ENCODE data around the gene MDN1.

MDN1 gene

DNA sequence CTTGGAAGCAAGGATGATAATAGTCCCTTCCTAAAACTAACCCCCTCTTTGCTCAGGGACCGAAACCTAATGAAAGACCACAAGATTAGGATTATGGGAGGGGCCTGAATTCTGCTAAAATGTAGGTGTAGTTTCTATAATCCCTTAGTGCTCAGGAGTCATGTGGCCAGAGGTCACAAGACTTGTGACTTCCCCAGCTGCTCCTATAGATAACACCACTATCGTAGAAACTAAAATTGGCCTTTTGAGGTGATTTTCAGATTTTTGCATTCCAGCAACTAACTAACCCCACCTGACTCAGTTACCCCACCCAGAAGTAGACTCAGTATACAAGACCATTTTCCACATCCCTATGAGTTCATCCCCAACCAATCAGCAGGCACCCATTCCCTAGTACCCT is 42.1 kb downstream of the MDN1 start:
- no peak overlapping the region for H3K27ac ChIP-seq (ENCODE audit: low read depth, low read length)
- H3K4me3 ChIP-seq (ENCODE audit: low read depth in 1 of 5, low read length in 5 of 5): no peak overlapping the region
- no peaks in the 10 kb centered on the region for H3K27me3 ChIP-seq (ENCODE audit: control insufficient read depth in 5 of 5, insufficient read depth in 4 of 5, low read length in 5 of 5)
- H3K9me3 ChIP-seq (ENCODE audit: control insufficient read depth in 5 of 5, low read length in 5 of 5): no peaks in the 10 kb centered on the region
- H3K9ac ChIP-seq (ENCODE audit: low read length in 5 of 5): no peak overlapping the region
- peaks cover 24 to 71% (median 36%) of the 10 kb centered on the region in 5 donors for H3K36me3 ChIP-seq (ENCODE audit: control insufficient read depth in 5 of 5, insufficient read depth in 5 of 5, low read length in 5 of 5)
- H3K4me1 ChIP-seq (ENCODE audit: control insufficient read depth in 5 of 5, insufficient read depth in 5 of 5, low read length in 5 of 5): no peaks in the 10 kb centered on the region

GRCh38 chr6:89776583-89777233 is 42.9 kb downstream of the MDN1 start:
- Histone ChIP-seq H3K27ac (ENCODE audit: low read depth, low read length) (no peak overlapping the region), H3K27me3 (ENCODE audit: control insufficient read depth in 5 of 5, insufficient read depth in 4 of 5, low read length in 5 of 5) (no peaks in the 10 kb centered on the region), H3K4me1 (ENCODE audit: control insufficient read depth in 5 of 5, insufficient read depth in 5 of 5, low read length in 5 of 5) (no peaks in the 10 kb centered on the region), H3K9ac (ENCODE audit: low read length in 5 of 5) (no peak overlapping the region), H3K4me3 (ENCODE audit: low read depth in 1 of 5, low read length in 5 of 5) (no peak overlapping the region), H3K36me3 (ENCODE audit: control insufficient read depth in 5 of 5, insufficient read depth in 5 of 5, low read length in 5 of 5) (peaks cover 29 to 72% (median 35%) of the 10 kb centered on the region in 5 donors), H3K9me3 (ENCODE audit: control insufficient read depth in 5 of 5, low read length in 5 of 5) (no peaks in the 10 kb centered on the region)

- H3K27ac ChIP-seq (ENCODE audit: low read depth, low read length): no peak overlapping the region
- no peaks in the 10 kb centered on the region for H3K4me1 ChIP-seq (ENCODE audit: control insufficient read depth in 5 of 5, insufficient read depth in 5 of 5, low read length in 5 of 5)
- H3K9ac ChIP-seq (ENCODE audit: low read length in 5 of 5): no peak overlapping the region
- no peaks in the 10 kb centered on the region for H3K9me3 ChIP-seq (ENCODE audit: control insufficient read depth in 5 of 5, low read length in 5 of 5)
- no peaks in the 10 kb centered on the region for H3K27me3 ChIP-seq (ENCODE audit: control insufficient read depth in 5 of 5, insufficient read depth in 4 of 5, low read length in 5 of 5)
- peaks cover 35 to 73% (median 38%) of the 10 kb centered on the region in 5 donors for H3K36me3 ChIP-seq (ENCODE audit: control insufficient read depth in 5 of 5, insufficient read depth in 5 of 5, low read length in 5 of 5)
- no peak overlapping the region for H3K4me3 ChIP-seq (ENCODE audit: low read depth in 1 of 5, low read length in 5 of 5)
These were observed 44.4 kb downstream of the MDN1 start for GRCh38 chr6:89775150-89775549.

- H3K36me3 ChIP-seq (ENCODE audit: control insufficient read depth in 5 of 5, insufficient read depth in 5 of 5, low read length in 5 of 5): peaks cover 30 to 84% (median 61%) of the 10 kb centered on the region in 5 donors
- no peak overlapping the region for H3K4me3 ChIP-seq (ENCODE audit: low read depth in 1 of 5, low read length in 5 of 5)
These were observed 50.0 kb downstream of the MDN1 start for GRCh38 chr6:89769572-89769971.

DNA sequence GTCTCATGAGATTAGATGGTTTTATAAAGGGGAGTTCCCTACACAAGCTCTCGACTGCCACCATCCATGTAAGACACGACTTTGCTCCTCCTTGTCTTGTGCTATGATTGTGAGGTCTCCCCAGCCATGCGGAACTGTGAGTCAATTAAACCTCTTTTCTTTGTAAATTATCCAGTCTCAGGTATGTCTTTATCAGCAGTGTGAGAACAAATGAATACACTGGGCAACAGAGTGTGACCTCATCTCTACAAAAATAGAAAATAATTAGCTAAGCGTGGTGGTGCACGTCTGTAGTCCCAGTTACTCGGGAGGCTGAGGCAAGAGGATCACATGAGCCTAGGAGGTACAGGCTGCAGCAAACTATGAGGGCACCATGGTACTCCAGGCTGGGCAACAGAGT is 51.3 kb downstream of the MDN1 start:
- H3K4me3 ChIP-seq (ENCODE audit: low read depth in 1 of 5, low read length in 5 of 5): no peak overlapping the region
- H3K36me3 ChIP-seq (ENCODE audit: control insufficient read depth in 5 of 5, insufficient read depth in 5 of 5, low read length in 5 of 5): peaks cover 25 to 80% (median 64%) of the 10 kb centered on the region in 5 donors
- no peak overlapping the region for H3K9ac ChIP-seq (ENCODE audit: low read length in 5 of 5)
- H3K9me3 ChIP-seq (ENCODE audit: control insufficient read depth in 5 of 5, low read length in 5 of 5): no peaks in the 10 kb centered on the region
- no peaks in the 10 kb centered on the region for H3K27me3 ChIP-seq (ENCODE audit: control insufficient read depth in 5 of 5, insufficient read depth in 4 of 5, low read length in 5 of 5)
- H3K4me1 ChIP-seq (ENCODE audit: control insufficient read depth in 5 of 5, insufficient read depth in 5 of 5, low read length in 5 of 5): no peaks in the 10 kb centered on the region
- H3K27ac ChIP-seq (ENCODE audit: low read depth, low read length): no peak overlapping the region

More at GRCh38 chr6:89769572-89769971, 50.0 kb downstream of the MDN1 start:
- H3K4me1 ChIP-seq (ENCODE audit: control insufficient read depth in 5 of 5, insufficient read depth in 5 of 5, low read length in 5 of 5): no peaks in the 10 kb centered on the region
- no peaks in the 10 kb centered on the region for H3K27me3 ChIP-seq (ENCODE audit: control insufficient read depth in 5 of 5, insufficient read depth in 4 of 5, low read length in 5 of 5)
- H3K9ac ChIP-seq (ENCODE audit: low read length in 5 of 5): no peak overlapping the region
- no peak overlapping the region for H3K27ac ChIP-seq (ENCODE audit: low read depth, low read length)
- no peaks in the 10 kb centered on the region for H3K9me3 ChIP-seq (ENCODE audit: control insufficient read depth in 5 of 5, low read length in 5 of 5)

DNA sequence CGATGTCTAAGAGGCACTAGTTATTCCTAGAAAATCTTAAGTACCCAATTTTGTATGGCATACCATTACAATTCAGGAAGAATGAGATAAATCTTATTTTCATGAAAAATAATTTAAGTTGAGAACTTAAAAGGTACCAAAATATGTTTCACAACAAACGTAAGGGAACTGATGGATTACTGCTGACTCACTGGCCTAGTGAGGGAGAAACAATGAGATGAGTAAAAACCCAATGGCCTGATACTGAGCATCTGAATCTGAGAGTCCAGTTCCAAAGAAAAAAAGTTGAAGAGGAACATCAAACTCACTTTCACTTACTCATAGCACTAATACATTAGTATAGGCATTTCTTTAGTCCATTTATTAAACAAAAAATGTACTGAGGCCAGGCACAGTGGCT is 56.0 kb downstream of the MDN1 start:
- H3K9me3 ChIP-seq (ENCODE audit: control insufficient read depth in 5 of 5, low read length in 5 of 5): no peaks in the 10 kb centered on the region
- peaks cover 27 to 63% (median 36%) of the 10 kb centered on the region in 5 donors for H3K36me3 ChIP-seq (ENCODE audit: control insufficient read depth in 5 of 5, insufficient read depth in 5 of 5, low read length in 5 of 5)
- no peak overlapping the region for H3K9ac ChIP-seq (ENCODE audit: low read length in 5 of 5)
- H3K27me3 ChIP-seq (ENCODE audit: control insufficient read depth in 5 of 5, insufficient read depth in 4 of 5, low read length in 5 of 5): no peaks in the 10 kb centered on the region
- H3K4me1 ChIP-seq (ENCODE audit: control insufficient read depth in 5 of 5, insufficient read depth in 5 of 5, low read length in 5 of 5): no peaks in the 10 kb centered on the region
- no peak overlapping the region for H3K27ac ChIP-seq (ENCODE audit: low read depth, low read length)
- no peak overlapping the region for H3K4me3 ChIP-seq (ENCODE audit: low read depth in 1 of 5, low read length in 5 of 5)

- Histone ChIP-seq H3K36me3 (ENCODE audit: control insufficient read depth in 5 of 5, insufficient read depth in 5 of 5, low read length in 5 of 5) (peaks cover 40 to 74% (median 48%) of the 10 kb centered on the region in 5 donors), H3K9me3 (ENCODE audit: control insufficient read depth in 5 of 5, low read length in 5 of 5) (no peaks in the 10 kb centered on the region), H3K4me1 (ENCODE audit: control insufficient read depth in 5 of 5, insufficient read depth in 5 of 5, low read length in 5 of 5) (no peaks in the 10 kb centered on the region), H3K27ac (ENCODE audit: low read depth, low read length) (no peak overlapping the region), H3K9ac (ENCODE audit: low read length in 5 of 5) (no peak overlapping the region), H3K4me3 (ENCODE audit: low read depth in 1 of 5, low read length in 5 of 5) (no peak overlapping the region), H3K27me3 (ENCODE audit: control insufficient read depth in 5 of 5, insufficient read depth in 4 of 5, low read length in 5 of 5) (no peaks in the 10 kb centered on the region)
These were observed 60.8 kb downstream of the MDN1 start for GRCh38 chr6:89758830-89759229.

DNA sequence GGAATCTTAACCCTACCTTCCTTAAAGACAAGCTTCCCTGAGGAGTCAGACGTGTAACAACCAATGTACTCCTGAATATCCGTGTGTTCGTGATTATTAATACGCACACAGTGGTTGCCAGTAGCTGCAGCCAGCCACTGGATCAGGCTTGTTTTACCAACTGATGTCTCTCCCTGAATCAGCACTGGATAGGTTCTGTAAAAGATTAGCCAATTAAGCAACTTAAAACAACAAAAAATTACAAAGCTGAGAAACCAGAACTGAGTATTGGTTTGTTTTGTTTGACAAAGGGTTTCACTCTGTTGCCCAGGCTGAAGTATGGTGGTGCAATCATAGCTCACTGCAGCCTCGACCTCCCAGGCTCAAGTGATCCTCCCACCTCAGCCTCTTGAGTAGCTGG is 69.3 kb downstream of the MDN1 start:
- Histone ChIP-seq H3K4me1 (ENCODE audit: control insufficient read depth in 5 of 5, insufficient read depth in 5 of 5, low read length in 5 of 5) (no peaks in the 10 kb centered on the region), H3K9me3 (ENCODE audit: control insufficient read depth in 5 of 5, low read length in 5 of 5) (no peaks in the 10 kb centered on the region), H3K27me3 (ENCODE audit: control insufficient read depth in 5 of 5, insufficient read depth in 4 of 5, low read length in 5 of 5) (no peaks in the 10 kb centered on the region), H3K27ac (ENCODE audit: low read depth, low read length) (no peak overlapping the region), H3K4me3 (ENCODE audit: low read depth in 1 of 5, low read length in 5 of 5) (no peak overlapping the region), H3K36me3 (ENCODE audit: control insufficient read depth in 5 of 5, insufficient read depth in 5 of 5, low read length in 5 of 5) (peaks cover 56 to 85% (median 63%) of the 10 kb centered on the region in 5 donors), H3K9ac (ENCODE audit: low read length in 5 of 5) (no peak overlapping the region)

DNA sequence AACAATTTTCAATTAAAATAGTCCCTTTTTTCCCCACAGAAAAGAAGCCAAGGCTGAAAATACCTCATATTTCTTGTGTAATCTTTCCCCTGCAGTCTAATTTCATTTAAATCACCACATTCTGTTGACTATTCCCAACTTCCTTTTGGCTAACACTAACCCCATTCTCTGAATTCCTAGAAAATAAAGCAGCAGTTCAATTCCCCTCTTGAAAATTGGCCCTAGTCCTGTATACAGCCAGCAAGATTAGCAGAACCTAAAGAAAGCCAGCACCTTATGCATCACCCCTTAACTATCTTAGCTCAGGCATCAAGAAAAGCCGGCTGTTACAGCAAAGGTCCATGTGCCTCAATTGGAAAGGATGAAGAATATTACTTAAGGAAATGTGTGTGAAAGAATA is 69.7 kb downstream of the MDN1 start:
- Histone ChIP-seq H3K36me3 (ENCODE audit: control insufficient read depth in 5 of 5, insufficient read depth in 5 of 5, low read length in 5 of 5) (peaks cover 56 to 86% (median 64%) of the 10 kb centered on the region in 5 donors), H3K27me3 (ENCODE audit: control insufficient read depth in 5 of 5, insufficient read depth in 4 of 5, low read length in 5 of 5) (no peaks in the 10 kb centered on the region), H3K9ac (ENCODE audit: low read length in 5 of 5) (no peak overlapping the region), H3K4me1 (ENCODE audit: control insufficient read depth in 5 of 5, insufficient read depth in 5 of 5, low read length in 5 of 5) (no peaks in the 10 kb centered on the region), H3K4me3 (ENCODE audit: low read depth in 1 of 5, low read length in 5 of 5) (no peak overlapping the region), H3K27ac (ENCODE audit: low read depth, low read length) (no peak overlapping the region), H3K9me3 (ENCODE audit: control insufficient read depth in 5 of 5, low read length in 5 of 5) (no peaks in the 10 kb centered on the region)

DNA sequence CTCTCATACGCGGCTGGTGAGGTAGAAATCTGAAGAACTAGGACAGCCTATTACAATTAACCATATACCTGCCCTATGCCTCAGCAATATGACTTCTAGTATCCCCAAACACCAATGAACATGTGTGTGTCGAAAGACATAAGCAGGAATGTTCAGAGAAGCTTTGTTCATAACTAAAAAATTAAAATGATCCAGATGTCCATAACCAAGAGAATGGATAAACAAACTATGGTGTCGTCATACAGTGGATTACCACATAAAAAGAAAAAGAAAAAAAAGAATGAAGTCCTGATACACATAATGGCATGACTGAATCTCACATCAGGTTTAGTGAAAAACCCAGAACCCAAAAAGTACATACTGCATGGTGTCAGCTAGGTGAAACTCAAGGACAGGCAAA is 73.9 kb downstream of the MDN1 start:
- no peaks in the 10 kb centered on the region for H3K4me1 ChIP-seq (ENCODE audit: control insufficient read depth in 5 of 5, insufficient read depth in 5 of 5, low read length in 5 of 5)
- H3K27me3 ChIP-seq (ENCODE audit: control insufficient read depth in 5 of 5, insufficient read depth in 4 of 5, low read length in 5 of 5): no peaks in the 10 kb centered on the region
- no peak overlapping the region for H3K4me3 ChIP-seq (ENCODE audit: low read depth in 1 of 5, low read length in 5 of 5)
- peaks cover 36 to 84% (median 61%) of the 10 kb centered on the region in 5 donors for H3K36me3 ChIP-seq (ENCODE audit: control insufficient read depth in 5 of 5, insufficient read depth in 5 of 5, low read length in 5 of 5)
- no peak overlapping the region for H3K27ac ChIP-seq (ENCODE audit: low read depth, low read length)
- H3K9me3 ChIP-seq (ENCODE audit: control insufficient read depth in 5 of 5, low read length in 5 of 5): no peaks in the 10 kb centered on the region
- no peak overlapping the region for H3K9ac ChIP-seq (ENCODE audit: low read length in 5 of 5)

All from subcutaneous abdominal adipose tissue (tissue), 5 donors.